ENCODE data around the gene NYNRIN.

DNA sequence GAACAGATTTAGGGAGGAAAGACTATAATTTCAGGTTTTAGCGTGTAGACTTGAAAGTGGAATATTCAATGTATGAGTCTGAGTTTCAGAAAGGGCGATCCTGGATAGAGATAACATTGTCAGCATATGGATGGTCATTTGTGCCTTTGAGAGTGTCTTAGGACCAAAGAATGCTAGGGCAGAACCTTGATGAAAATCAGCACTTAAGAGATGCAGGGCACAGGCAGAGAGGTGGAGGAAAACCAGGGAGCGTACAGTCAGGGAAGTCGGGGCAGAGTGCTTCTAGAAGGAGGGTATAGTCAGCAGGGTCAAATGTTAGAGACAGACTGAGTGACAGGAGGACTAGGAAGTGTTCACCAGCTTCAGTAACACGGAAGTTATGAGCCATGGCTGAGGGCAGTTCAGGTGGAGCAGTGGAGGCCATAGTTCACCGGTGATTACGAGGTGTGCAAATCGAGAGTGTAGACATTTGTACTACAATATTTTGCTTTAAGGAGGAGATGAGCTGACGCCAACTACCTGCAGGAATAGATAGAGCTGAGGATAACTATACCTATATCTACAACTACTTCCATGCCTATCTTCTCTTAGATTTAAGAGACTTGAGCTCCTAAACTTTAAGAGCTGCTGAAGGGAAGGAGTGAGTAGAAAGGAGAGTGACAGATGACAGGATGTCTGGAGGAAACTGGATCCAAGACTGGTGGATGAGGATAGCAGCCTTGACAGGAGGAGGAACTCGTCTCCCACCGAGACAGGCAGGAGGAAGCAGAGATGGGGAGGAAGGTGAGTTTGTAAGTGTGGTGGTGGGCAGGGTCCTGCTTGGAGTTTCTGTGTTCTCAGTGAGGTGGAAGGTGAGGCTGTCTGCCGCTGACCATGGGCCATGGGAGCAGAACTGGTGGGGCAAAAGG, 24.1 kb downstream of the NYNRIN start:
- TF ChIP-seq EZH2 (IDR thresholded peaks at IDR 0.05; ENCODE audit: borderline replicate concordance, low read depth, low read length, severe bottlenecking): no peak
- no peak for TF ChIP-seq CTCF (IDR thresholded peaks at IDR 0.05; ENCODE audit: extremely low read depth in 1 of 2, insufficient read depth in 1 of 2, low read depth in 1 of 2, low read length in 2 of 2)
- TF ChIP-seq POLR2A (IDR thresholded peaks at IDR 0.05; ENCODE audit: low read depth, low read length): no peak

Measured in endothelial cell of umbilical vein (primary cell).